Suprapubic skin (tissue), 4 donors: ENCODE data around the gene USP47. TPM values are rescaled to one million over a fixed set of nuclear protein-coding genes. Genes with fewer than 3 reads are reported as not detected.
A peak's percentile ranks its signal among the peaks of the same experiment; 100 is the strongest.

Experiments
- DNase-seq, 2 donors: peaks; one replicate each; pipeline ENCODE4 v3.0.0-alpha.2; 2019; ENCODE audit warnings: low spot score in 2 of 2
- H3K27ac ChIP-seq: fragments of 200-600 bp; sonication (generic); one replicate; pipeline ENCODE4 v1.5.1; 2019
- H3K27me3 ChIP-seq: fragments of 200-600 bp; sonication (generic); one replicate; pipeline ENCODE4 v1.5.1; 2019
- H3K36me3 ChIP-seq: fragments of 200-600 bp; sonication (generic); one replicate; pipeline ENCODE4 v1.5.1; 2019
- H3K4me1 ChIP-seq: fragments of 200-600 bp; sonication (generic); one replicate; pipeline ENCODE4 v1.5.1; 2019
- H3K4me3 ChIP-seq: fragments of 200-600 bp; sonication (generic); one replicate; pipeline ENCODE4 v1.5.1; 2019; ENCODE audit warnings: mild to moderate bottlenecking
- H3K9me3 ChIP-seq: fragments of 200-600 bp; sonication (generic); one replicate; pipeline ENCODE4 v1.5.1; 2019
- CTCF ChIP-seq, 2 donors: fragments of 200-600 bp in 1 of 2; fragments of 450-650 bp in 1 of 2; sonication (generic) in 1 of 2; IDR thresholded peaks; one replicate each; pipeline ENCODE4 v1.5.1; 2016 to 2019; ENCODE audit warnings: antibody characterized with exemption in 2 of 2, mild to moderate bottlenecking in 1 of 2, moderate library complexity in 1 of 2
- EP300 ChIP-seq: sonication (generic); formaldehyde crosslinking; IDR thresholded peaks from one replicate; pipeline ENCODE4 v1.6.1; 2017; ENCODE audit warnings: antibody characterized with exemption
- POLR2A ChIP-seq, 2 donors: fragments of 450-650 bp; IDR thresholded peaks; one replicate each; pipeline ENCODE4 v1.6.1; 2017; ENCODE audit warnings: antibody characterized with exemption in 2 of 2, mild to moderate bottlenecking in 2 of 2, moderate library complexity in 2 of 2
- POLR2AphosphoS5 ChIP-seq, 3 donors: sonication (generic); formaldehyde crosslinking; IDR thresholded peaks; one replicate each; pipeline ENCODE4 v1.6.1; 2017; ENCODE audit warnings: antibody characterized with exemption in 3 of 3
- WGBS: methylation state at CpG from one replicate; pipeline ENCODE4 v1.1.5; 2018; 5-methylcytosine and 5-hydroxymethylcytosine counted together
- total RNA-seq, 4 donors: library from RNA; depleted of rRNA; stranded (reverse); fragments of >200 nt; gene quantifications; one replicate each; pipeline ENCODE4 v1.1.0, GENCODE V29; 2016

Gene USP47
- total RNA-seq, 4 donors from 2014 or later = 56.0 to 102 (median 72.2) TPM

- Histone ChIP-seq H3K9me3 (no peaks in the 10 kb centered on the region), H3K27me3 (no peaks in the 10 kb centered on the region), H3K4me3 (no peak overlapping the region), H3K27ac (no peak overlapping the region), H3K36me3 (no peaks in the 10 kb centered on the region), H3K4me1 (peaks cover 58% of the 10 kb centered on the region)
- TF ChIP-seq CTCF (IDR thresholded peaks at IDR 0.05) (no peak), EP300 (no peak), POLR2A (IDR thresholded peaks at IDR 0.05) (no peak), POLR2AphosphoS5 (IDR thresholded peaks at IDR 0.05) (no peak)
- 71% methylated on average over 5 of the region's 5 CpGs for WGBS
- DNase-seq = no peak
Measured at GRCh38 chr11:11983427-11983826, 141.7 kb downstream of the USP47 start.

GRCh38 chr11:11984563-11984962, 142.8 kb downstream of the USP47 start:
- Histone ChIP-seq H3K27ac (no peak overlapping the region), H3K9me3 (no peaks in the 10 kb centered on the region), H3K36me3 (no peaks in the 10 kb centered on the region), H3K4me3 (no peak overlapping the region), H3K4me1 (peaks cover 47% of the 10 kb centered on the region), H3K27me3 (no peaks in the 10 kb centered on the region)
- 57% methylated on average over 5 of the region's 5 CpGs for WGBS
- DNase-seq = peak in 1 of 2 donors; percentile 37
- TF ChIP-seq POLR2A (IDR thresholded peaks at IDR 0.05) (no peak), POLR2AphosphoS5 (IDR thresholded peaks at IDR 0.05) (no peak), EP300 (no peak), CTCF (IDR thresholded peaks at IDR 0.05) (no peak)

GRCh38 chr11:11985016-11985715, 143.4 kb downstream of the USP47 start:
- no peak overlapping the region for H3K27ac ChIP-seq
- no peaks in the 10 kb centered on the region for H3K27me3 ChIP-seq
- no peaks in the 10 kb centered on the region for H3K36me3 ChIP-seq
- TF ChIP-seq CTCF (IDR thresholded peaks at IDR 0.05) (no peak), POLR2AphosphoS5 (IDR thresholded peaks at IDR 0.05) (no peak), POLR2A (IDR thresholded peaks at IDR 0.05) (no peak), EP300 (no peak)
- WGBS = 80% methylated on average over 6 of the region's 8 CpGs
- peaks cover 45% of the 10 kb centered on the region for H3K4me1 ChIP-seq
- H3K9me3 ChIP-seq = no peaks in the 10 kb centered on the region
- peak in 1 of 2 donors; percentile 61 for DNase-seq
- no peak overlapping the region for H3K4me3 ChIP-seq

- Histone ChIP-seq H3K27me3 (no peaks in the 10 kb centered on the region), H3K4me1 (peaks cover 42% of the 10 kb centered on the region), H3K9me3 (no peaks in the 10 kb centered on the region), H3K36me3 (no peaks in the 10 kb centered on the region), H3K27ac (no peak overlapping the region), H3K4me3 (no peak overlapping the region)
- 84% methylated on average over 9 of the region's 9 CpGs for WGBS
- DNase-seq = peak in 1 of 2 donors; percentile 13
- TF ChIP-seq POLR2AphosphoS5 (IDR thresholded peaks at IDR 0.05) (no peak), EP300 (no peak)
Measured at GRCh38 chr11:11985954-11986949, 144.5 kb downstream of the USP47 start.

- Histone ChIP-seq H3K4me1 (peaks cover 35% of the 10 kb centered on the region), H3K27me3 (no peaks in the 10 kb centered on the region), H3K27ac (no peak overlapping the region), H3K4me3 (no peak overlapping the region), H3K36me3 (no peaks in the 10 kb centered on the region), H3K9me3 (no peaks in the 10 kb centered on the region)
- TF ChIP-seq POLR2A (IDR thresholded peaks at IDR 0.05) (no peak), CTCF (IDR thresholded peaks at IDR 0.05) (no peak), EP300 (no peak), POLR2AphosphoS5 (IDR thresholded peaks at IDR 0.05) (no peak)
- 100% methylated on average over 1 of the region's 1 CpG for WGBS
- no peak for DNase-seq
Measured at GRCh38 chr11:11987503-11988022, 145.8 kb downstream of the USP47 start.
